Breast epithelium (tissue), 4 donors: Measurements from ENCODE around the gene XRCC6. TPM values are rescaled to one million over a fixed set of nuclear protein-coding genes. Genes with fewer than 3 reads are reported as not detected.
A peak's percentile ranks its signal among the peaks of the same experiment; 100 is the strongest.
"Not testable (repeated sequence)": the region's sequence is repeated elsewhere in the genome, so short reads cannot be mapped to it uniquely, and the experiment has no call there.

Source experiments
- DNase-seq, 2 donors: peaks; one replicate each; pipeline ENCODE4 v3.0.0-alpha.2; 2019; ENCODE audit warnings: low spot score in 2 of 2
- H3K27ac ChIP-seq, 2 donors: fragments of 200-600 bp; sonication (generic) in 1 of 2; one replicate each; pipeline ENCODE4 v1.5.1; 2016 to 2019; ENCODE audit warnings: mild to moderate bottlenecking in 1 of 2
- H3K27me3 ChIP-seq, 2 donors: fragments of 200-600 bp; sonication (generic) in 1 of 2; one replicate each; pipeline versions ENCODE4 v1.5.1 to v1.6.0; 2017 to 2019; ENCODE audit warnings: control low read depth in 1 of 2, mild to moderate bottlenecking in 1 of 2
- H3K36me3 ChIP-seq: fragments of 200-600 bp; one replicate; pipeline ENCODE4 v1.5.1; 2019
- H3K4me1 ChIP-seq, 2 donors: fragments of 200-600 bp; sonication (generic); one replicate each; pipeline ENCODE4 v1.5.1; 2016 to 2019; ENCODE audit warnings: control low read depth in 1 of 2
- H3K4me3 ChIP-seq, 3 donors: fragments of 200-600 bp; sonication (generic); 1 replicate in 2 of 3; 2 replicates in 1 of 3; pipeline ENCODE4 v1.5.1; 2016 to 2019; ENCODE audit warnings: mild to moderate bottlenecking in 3 of 3, moderate library complexity in 2 of 3
- H3K9me3 ChIP-seq, 2 donors: fragments of 200-600 bp; sonication (generic) in 1 of 2; one replicate each; pipeline ENCODE4 v1.5.1; 2016 to 2019; ENCODE audit warnings: control low read depth in 1 of 2
- POLR2A ChIP-seq: fragments of 450-650 bp; IDR thresholded peaks from one replicate; pipeline ENCODE4 v1.6.1; 2016; ENCODE audit warnings: antibody characterized with exemption, mild to moderate bottlenecking, moderate library complexity
- POLR2AphosphoS5 ChIP-seq, 3 donors: sonication (generic); formaldehyde crosslinking; IDR thresholded peaks; one replicate each; pipeline ENCODE4 v1.6.1; 2017; ENCODE audit warnings: antibody characterized with exemption in 3 of 3
- intact Hi-C: fragments of 100-400 bp; cut with DNase I; formaldehyde crosslinking; loops from one replicate; pipeline ENCODE4 v1.15.1; 2023; ENCODE audit warnings: low total_unique reads
- total RNA-seq, 3 donors: library from RNA; depleted of rRNA; stranded (reverse); fragments of >200 nt; gene quantifications; one replicate each; pipeline ENCODE4 v1.1.0, GENCODE V29; 2016
- TF ChIP-seq, protein P1 (sequence below), 3 donors: fragments of 450-650 bp; IDR thresholded peaks; one replicate each; pipeline ENCODE4 v1.5.1; 2016 to 2017; ENCODE audit warnings: antibody characterized with exemption in 3 of 3, mild to moderate bottlenecking in 3 of 3, moderate library complexity in 3 of 3

XRCC6 gene
- 100 to 1,000 TPM; 194 to 232 (median 220) TPM for total RNA-seq

DNA sequence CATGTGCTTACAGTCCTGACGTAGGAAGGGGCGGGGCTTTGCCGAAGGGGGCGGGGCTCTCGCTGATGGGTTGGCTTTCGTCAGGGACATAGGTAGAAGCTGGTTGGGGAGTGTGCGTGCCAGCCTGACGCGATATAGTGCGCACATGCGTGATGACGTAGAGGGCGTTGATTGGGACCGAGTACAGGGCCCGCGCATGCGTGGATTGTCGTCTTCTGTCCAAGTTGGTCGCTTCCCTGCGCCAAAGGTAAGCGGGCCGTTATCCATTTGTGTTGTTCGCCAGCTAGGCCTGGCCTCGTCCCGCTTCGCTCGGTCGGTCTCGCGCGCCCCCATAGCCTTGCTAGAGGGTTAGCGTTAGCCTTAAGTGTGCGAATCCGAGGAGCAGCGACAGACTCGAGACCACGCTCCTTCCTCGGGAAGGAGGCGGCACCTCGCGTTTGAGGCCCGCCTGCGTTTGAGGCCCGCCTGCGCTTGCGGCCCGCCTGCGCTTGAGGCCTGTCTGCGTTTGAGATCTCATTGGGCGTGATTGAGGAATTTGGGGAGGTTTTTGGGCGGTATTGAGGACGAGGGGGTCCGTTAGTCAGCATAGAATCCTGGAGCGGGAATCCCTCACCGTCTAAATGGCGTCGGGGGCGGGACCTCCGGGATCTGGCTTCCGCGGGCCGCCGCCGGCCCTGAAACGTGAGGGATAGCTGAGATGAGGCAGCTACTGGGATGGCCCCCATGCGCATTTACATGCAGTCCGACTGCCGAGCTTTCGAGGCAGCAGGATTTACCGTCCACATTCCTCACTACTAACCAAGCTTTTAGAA is at the start of gene XRCC6:
XRCC6 (plus strand) TSS at position 197 of the 812 bp plus-strand sequence. CDS start 710 bp downstream, outside the sequence.
- Histone ChIP-seq H3K27me3 (no peaks in the 10 kb centered on the region), H3K4me3 (peak within 1 kb of the TSS; percentile 88 to 97 (median 89)), H3K36me3 (no peaks in the 10 kb centered on the region), H3K9me3 (no peaks in the 10 kb centered on the region), H3K27ac (peak within 1 kb of the TSS; percentile 98 to 99), H3K4me1 (peaks cover 3 to 12% of the 10 kb centered on the region in 2 donors)
- intact Hi-C loops: loop anchor here (2.0 kb wide), 1 partner anchor 69 kb away; no protein-coding TSS in a partner anchor
- TF ChIP-seq POLR2AphosphoS5 (IDR thresholded peaks at IDR 0.05) (peak; percentile 95 to 100 (median 98)), POLR2A (peak; percentile 79)
- TF ChIP-seq, protein P1, sequence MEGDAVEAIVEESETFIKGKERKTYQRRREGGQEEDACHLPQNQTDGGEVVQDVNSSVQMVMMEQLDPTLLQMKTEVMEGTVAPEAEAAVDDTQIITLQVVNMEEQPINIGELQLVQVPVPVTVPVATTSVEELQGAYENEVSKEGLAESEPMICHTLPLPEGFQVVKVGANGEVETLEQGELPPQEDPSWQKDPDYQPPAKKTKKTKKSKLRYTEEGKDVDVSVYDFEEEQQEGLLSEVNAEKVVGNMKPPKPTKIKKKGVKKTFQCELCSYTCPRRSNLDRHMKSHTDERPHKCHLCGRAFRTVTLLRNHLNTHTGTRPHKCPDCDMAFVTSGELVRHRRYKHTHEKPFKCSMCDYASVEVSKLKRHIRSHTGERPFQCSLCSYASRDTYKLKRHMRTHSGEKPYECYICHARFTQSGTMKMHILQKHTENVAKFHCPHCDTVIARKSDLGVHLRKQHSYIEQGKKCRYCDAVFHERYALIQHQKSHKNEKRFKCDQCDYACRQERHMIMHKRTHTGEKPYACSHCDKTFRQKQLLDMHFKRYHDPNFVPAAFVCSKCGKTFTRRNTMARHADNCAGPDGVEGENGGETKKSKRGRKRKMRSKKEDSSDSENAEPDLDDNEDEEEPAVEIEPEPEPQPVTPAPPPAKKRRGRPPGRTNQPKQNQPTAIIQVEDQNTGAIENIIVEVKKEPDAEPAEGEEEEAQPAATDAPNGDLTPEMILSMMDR (IDR thresholded peaks at IDR 0.05): no peak
- peak; percentile 100 for DNase-seq

DNA sequence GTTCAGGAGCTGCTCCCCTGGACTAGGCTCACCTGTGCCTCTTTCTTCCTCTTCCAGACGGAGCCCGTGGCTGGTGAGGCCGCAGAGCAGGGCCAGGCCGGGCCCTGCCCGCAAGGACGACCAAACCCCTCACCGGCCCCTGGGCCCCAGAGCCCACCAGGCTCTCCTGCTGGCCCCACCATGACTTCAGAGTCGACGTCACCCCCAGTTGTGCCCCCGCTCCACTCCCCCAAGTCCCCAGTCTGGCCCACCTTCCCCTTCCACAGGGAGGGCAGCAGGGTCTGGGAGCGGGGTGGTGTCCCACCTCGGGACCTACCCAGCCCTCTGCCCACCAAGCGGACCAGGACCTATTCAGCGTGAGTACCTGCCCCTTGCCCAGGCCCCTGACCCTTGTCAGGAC is 49.3 kb upstream of the XRCC6 start:
- Histone ChIP-seq H3K27ac (no peak overlapping the region), H3K4me1 (no peaks in the 10 kb centered on the region), H3K9me3 (no peaks in the 10 kb centered on the region), H3K36me3 (no peaks in the 10 kb centered on the region), H3K27me3 (no peaks in the 10 kb centered on the region), H3K4me3 (no peak overlapping the region)
- no peak for DNase-seq
- TF ChIP-seq, protein P1 (IDR thresholded peaks at IDR 0.05): no peak
- TF ChIP-seq POLR2A (no peak), POLR2AphosphoS5 (IDR thresholded peaks at IDR 0.05) (no peak)
- intact Hi-C loops: no loop called here

DNA sequence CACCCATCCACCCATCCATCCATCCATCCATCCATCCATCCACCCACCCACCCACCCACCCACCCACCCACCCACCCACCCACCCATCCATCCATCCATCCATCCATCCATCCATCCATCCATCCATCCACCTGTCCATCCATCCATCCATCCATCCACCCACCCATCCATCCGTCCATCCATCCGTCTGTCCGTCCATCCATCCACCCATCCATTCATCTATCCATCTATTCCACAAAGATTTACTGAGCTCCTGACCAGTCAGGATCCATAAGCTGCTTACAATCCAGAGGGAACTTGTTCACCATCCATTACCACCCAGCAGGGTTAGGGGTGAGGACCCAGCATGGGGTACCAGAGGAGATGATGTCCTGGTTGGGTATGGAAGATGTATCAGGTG is 48.8 kb upstream of the XRCC6 start:
- H3K36me3 ChIP-seq, H3K4me3 ChIP-seq, DNase-seq, H3K9me3 ChIP-seq, H3K27ac ChIP-seq, H3K27me3 ChIP-seq, intact Hi-C loops, H3K4me1 ChIP-seq: not testable (repeated sequence)

- H3K4me1 ChIP-seq: no peaks in the 10 kb centered on the region
- H3K27ac ChIP-seq: no peak overlapping the region
- H3K36me3 ChIP-seq: no peaks in the 10 kb centered on the region
- no peak overlapping the region for H3K4me3 ChIP-seq
- no peak for TF ChIP-seq POLR2A
- TF ChIP-seq POLR2AphosphoS5 (IDR thresholded peaks at IDR 0.05): no peak
- H3K9me3 ChIP-seq: no peaks in the 10 kb centered on the region
- no peak for DNase-seq
- H3K27me3 ChIP-seq: no peaks in the 10 kb centered on the region
- intact Hi-C loops: no loop called here
Measured at GRCh38 chr22:41573677-41574076, 47.4 kb upstream of the XRCC6 start.

DNA sequence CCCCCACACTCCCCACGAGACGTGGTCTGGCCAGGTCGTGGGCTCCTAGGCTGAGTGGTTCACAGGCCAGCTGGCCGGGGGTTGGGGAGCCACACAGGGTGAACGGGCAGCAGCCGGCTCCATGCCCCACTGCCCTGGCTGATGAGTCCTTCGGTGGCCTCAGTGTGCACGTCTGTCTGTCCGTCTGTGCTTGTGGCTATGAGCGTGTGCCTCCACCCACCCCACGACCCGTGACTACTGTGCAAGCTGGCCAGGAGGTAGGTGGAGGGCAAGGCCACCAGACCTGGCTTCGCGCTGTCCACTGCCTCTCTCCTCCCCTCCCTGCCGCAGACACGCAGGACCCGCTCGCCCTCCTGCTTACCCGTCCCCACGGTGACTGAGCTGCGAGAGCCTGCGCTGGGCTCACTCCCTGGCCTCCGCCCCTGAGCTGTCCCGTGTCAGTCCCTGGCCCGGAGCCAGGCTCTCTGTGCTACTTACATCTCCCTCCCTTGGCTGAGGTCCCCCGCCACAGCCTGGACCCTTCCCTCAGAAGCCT is 46.2 kb upstream of the XRCC6 start:
- H3K4me1 ChIP-seq: no peaks in the 10 kb centered on the region
- H3K36me3 ChIP-seq: no peaks in the 10 kb centered on the region
- H3K4me3 ChIP-seq: no peak overlapping the region
- no peaks in the 10 kb centered on the region for H3K9me3 ChIP-seq
- no peaks in the 10 kb centered on the region for H3K27me3 ChIP-seq
- intact Hi-C loops: no loop called here
- H3K27ac ChIP-seq: peak overlapping the region in 1 of 2 donors; percentile 68
- TF ChIP-seq POLR2A: no peak
- no peak for TF ChIP-seq POLR2AphosphoS5 (IDR thresholded peaks at IDR 0.05)
- TF ChIP-seq, protein P1 (IDR thresholded peaks at IDR 0.05): no peak
- no peak for DNase-seq

DNA sequence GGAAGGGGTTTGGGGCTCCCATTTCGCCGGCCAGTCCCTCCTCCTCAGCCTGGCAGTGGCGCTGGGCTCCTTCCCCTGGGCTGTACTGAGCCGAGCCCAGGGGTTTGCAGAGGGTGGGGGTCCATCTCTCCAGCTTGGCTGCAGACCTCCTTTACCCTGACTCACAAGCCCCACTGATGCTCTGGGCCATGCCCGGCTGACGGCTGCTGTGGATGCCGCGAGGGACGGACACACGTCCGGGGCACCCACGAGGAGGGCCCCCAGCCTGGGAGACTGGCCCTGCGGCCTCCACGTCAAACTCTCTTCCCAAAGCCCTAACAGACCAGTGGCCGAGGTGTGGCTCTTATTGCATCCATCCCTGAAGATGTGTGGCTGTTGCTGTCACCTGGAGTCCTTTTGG is 45.6 kb upstream of the XRCC6 start:
- Histone ChIP-seq H3K9me3 (no peaks in the 10 kb centered on the region), H3K27ac (peak overlapping the region in 1 of 2 donors; percentile 68), H3K4me1 (no peaks in the 10 kb centered on the region), H3K36me3 (no peaks in the 10 kb centered on the region), H3K27me3 (no peaks in the 10 kb centered on the region), H3K4me3 (no peak overlapping the region)
- TF ChIP-seq POLR2A (no peak), POLR2AphosphoS5 (IDR thresholded peaks at IDR 0.05) (no peak)
- TF ChIP-seq, protein P1 (IDR thresholded peaks at IDR 0.05): no peak
- DNase-seq: no peak
- intact Hi-C loops: no loop called here
